Colonic mucosa (tissue), 4 donors: ENCODE data around the gene SYTL5. TPM values are rescaled to one million over a fixed set of nuclear protein-coding genes. Genes with fewer than 3 reads are reported as not detected.

Experiments used
- DNase-seq: peaks from one replicate; pipeline ENCODE4 v3.0.0-alpha.2; 2020
- H3K27ac ChIP-seq: fragments of 200-600 bp; one replicate; pipeline ENCODE4 v1.8.0; 2021
- H3K27me3 ChIP-seq: fragments of 200-600 bp; one replicate; pipeline ENCODE4 v1.8.0; 2021
- H3K36me3 ChIP-seq: fragments of 200-600 bp; one replicate; pipeline ENCODE4 v1.8.0; 2021
- H3K4me1 ChIP-seq: fragments of 200-600 bp; one replicate; pipeline ENCODE4 v1.8.0; 2021; ENCODE audit warnings: mild to moderate bottlenecking
- H3K4me3 ChIP-seq: fragments of 200-600 bp; one replicate; pipeline ENCODE4 v1.8.0; 2021
- H3K9ac ChIP-seq, 2 donors: one replicate each; pipeline ENCODE4 v1.7.0; 2013; ENCODE audit warnings: control low read depth in 2 of 2, low read depth in 2 of 2, low read length in 2 of 2
- H3K9me3 ChIP-seq: fragments of 200-600 bp; one replicate; pipeline ENCODE4 v1.8.0; 2021
- CTCF ChIP-seq: fragments of 200-600 bp; IDR thresholded peaks from one replicate; pipeline ENCODE4 v1.8.0; 2022; ENCODE audit warnings: antibody characterized with exemption, mild to moderate bottlenecking
- intact Hi-C: fragments of 100-400 bp; cut with DNase I; formaldehyde crosslinking; loops from one replicate; pipeline ENCODE4 v1.14.1; 2022
- total RNA-seq, 2 donors: library from RNA; stranded (reverse); fragmentation: NEBNext Ultra II Directional in 1 of 2; extraction: Animal tissue kit (Norgen Biotek cat#: 25700) in 1 of 2; gene quantifications; one replicate each; pipeline ENCODE4 v1.2.1, GENCODE V29; 2021
- donor health status: healthy.
- donor health status: DM: no; HTN: no; CAD: no.
- donor health status: DM: no; HTN: no; CAD: no.

Gene SYTL5
- total RNA-seq, 2 donors from 2014 or later = 5.4 to 7.1 TPM

- H3K4me1 ChIP-seq = no peaks in the 10 kb centered on the region
- H3K9ac ChIP-seq = no peak overlapping the region
- no peak for TF ChIP-seq CTCF
- H3K27me3 ChIP-seq = no peaks in the 10 kb centered on the region
- intact Hi-C loops = no loop called here
- H3K9me3 ChIP-seq = no peaks in the 10 kb centered on the region
- no peak overlapping the region for H3K27ac ChIP-seq
- H3K4me3 ChIP-seq = no peak overlapping the region
- no peaks in the 10 kb centered on the region for H3K36me3 ChIP-seq
- no peak for DNase-seq
These were observed 38.3 kb downstream of the SYTL5 start for GRCh38 chrX:38044701-38045100.

GRCh38 chrX:38045538-38046096 lies 39.3 kb downstream of the SYTL5 start:
- DNase-seq = no peak
- H3K4me3 ChIP-seq = no peak overlapping the region
- no peaks in the 10 kb centered on the region for H3K4me1 ChIP-seq
- H3K27me3 ChIP-seq = no peaks in the 10 kb centered on the region
- TF ChIP-seq CTCF = no peak
- no peak overlapping the region for H3K9ac ChIP-seq
- no peak overlapping the region for H3K27ac ChIP-seq
- no peaks in the 10 kb centered on the region for H3K36me3 ChIP-seq
- H3K9me3 ChIP-seq = no peaks in the 10 kb centered on the region
- intact Hi-C loops = no loop called here

DNA sequence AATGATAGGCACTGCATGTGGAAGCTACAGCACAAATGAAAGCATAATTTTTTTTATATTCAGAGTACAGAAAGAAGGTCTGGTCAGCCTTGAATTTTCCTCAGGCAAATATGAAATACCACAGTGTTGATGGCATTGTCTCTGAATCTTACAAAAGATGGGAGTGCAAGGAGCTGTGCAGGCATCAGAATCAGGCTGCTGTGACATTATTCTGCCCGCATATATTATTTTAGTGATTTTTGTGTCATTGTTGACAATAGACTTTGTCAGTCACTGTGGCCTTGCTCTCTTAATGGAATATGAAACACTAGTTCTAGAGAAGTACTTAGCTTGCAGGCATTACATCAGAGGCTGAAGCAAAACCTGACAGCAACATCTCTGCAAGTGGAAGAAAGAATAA lies 42.5 kb downstream of the SYTL5 start:
- Histone ChIP-seq H3K4me3 (no peak overlapping the region), H3K36me3 (no peaks in the 10 kb centered on the region), H3K9me3 (no peaks in the 10 kb centered on the region), H3K27me3 (no peaks in the 10 kb centered on the region), H3K4me1 (no peaks in the 10 kb centered on the region), H3K9ac (no peak overlapping the region), H3K27ac (no peak overlapping the region)
- TF ChIP-seq CTCF = no peak
- intact Hi-C loops = no loop called here
- no peak for DNase-seq

DNA sequence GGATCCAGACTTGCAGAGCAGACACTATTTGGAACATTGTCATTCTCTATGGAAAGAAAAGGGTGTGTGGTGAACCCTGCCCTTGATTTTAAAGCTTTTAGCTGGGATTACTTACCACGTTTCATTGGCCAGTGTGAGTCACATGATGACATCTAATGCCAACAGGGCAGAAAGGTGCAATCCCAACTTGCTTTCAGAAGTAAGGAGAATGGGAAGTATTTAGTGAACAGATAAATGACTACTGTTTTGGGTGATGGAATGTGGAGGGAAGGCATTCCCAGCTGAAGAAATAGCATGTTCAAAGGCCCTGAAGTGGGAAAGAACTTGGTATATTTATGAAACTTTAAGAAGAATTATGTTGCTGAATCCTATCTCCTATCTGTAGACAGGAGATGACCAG lies 44.5 kb downstream of the SYTL5 start:
- no peaks in the 10 kb centered on the region for H3K4me1 ChIP-seq
- DNase-seq = no peak
- no peaks in the 10 kb centered on the region for H3K36me3 ChIP-seq
- H3K9ac ChIP-seq = no peak overlapping the region
- intact Hi-C loops = no loop called here
- no peaks in the 10 kb centered on the region for H3K27me3 ChIP-seq
- H3K4me3 ChIP-seq = no peak overlapping the region
- H3K27ac ChIP-seq = no peak overlapping the region
- no peaks in the 10 kb centered on the region for H3K9me3 ChIP-seq
- TF ChIP-seq CTCF = no peak

- Histone ChIP-seq H3K4me3 (no peak overlapping the region), H3K27me3 (no peaks in the 10 kb centered on the region), H3K27ac (no peak overlapping the region), H3K9ac (no peak overlapping the region), H3K9me3 (no peaks in the 10 kb centered on the region), H3K36me3 (no peaks in the 10 kb centered on the region), H3K4me1 (no peaks in the 10 kb centered on the region)
- intact Hi-C loops = no loop called here
- TF ChIP-seq CTCF = no peak
- no peak for DNase-seq
These were observed 45.7 kb downstream of the SYTL5 start for GRCh38 chrX:38052096-38052495.
